Bronchus fibroblast of lung (primary cell): ENCODE measurements around the gene OR51Q1. TPM values are rescaled to one million over a fixed set of nuclear protein-coding genes. Genes with fewer than 3 reads are reported as not detected.

Experiments
- total RNA-seq: library from RNA; depleted of rRNA; stranded (reverse); fragments of >200 nt; gene quantifications from 2 replicates; pipeline ENCODE4 v1.2.3, GENCODE V29; 2015

The OR51Q1 gene, protein sequence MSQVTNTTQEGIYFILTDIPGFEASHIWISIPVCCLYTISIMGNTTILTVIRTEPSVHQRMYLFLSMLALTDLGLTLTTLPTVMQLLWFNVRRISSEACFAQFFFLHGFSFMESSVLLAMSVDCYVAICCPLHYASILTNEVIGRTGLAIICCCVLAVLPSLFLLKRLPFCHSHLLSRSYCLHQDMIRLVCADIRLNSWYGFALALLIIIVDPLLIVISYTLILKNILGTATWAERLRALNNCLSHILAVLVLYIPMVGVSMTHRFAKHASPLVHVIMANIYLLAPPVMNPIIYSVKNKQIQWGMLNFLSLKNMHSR
- not detected in 2 replicates for total RNA-seq

DNA sequence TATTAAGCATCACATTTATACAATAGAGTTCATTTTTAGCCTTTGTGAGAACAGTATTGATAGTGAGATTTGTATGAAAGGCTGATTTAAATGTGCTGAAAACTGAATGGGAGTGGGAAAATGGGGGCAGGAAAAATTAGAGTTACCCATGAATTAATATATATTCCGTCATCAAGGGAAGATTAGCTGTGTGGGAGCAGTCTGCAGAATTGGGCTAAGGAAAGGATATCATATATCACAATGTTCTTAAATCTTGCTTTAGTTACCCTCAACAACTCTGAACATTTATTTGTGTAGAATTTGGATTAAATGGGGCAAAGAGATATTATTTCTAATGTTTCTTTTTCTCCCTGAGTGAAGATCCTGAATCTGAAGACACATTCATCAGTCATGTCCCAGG is at the start of gene OR51Q1:
Gene OR51Q1, plus strand, starts transcription at position 301 of the 400 bp plus-strand sequence. Its CDS starts 90 bp downstream, at position 391.

GRCh38 chr11:5383576-5383975 is 38.3 kb upstream of the OR51Q1 start, which contains the start of gene OR51M1:
OR51M1 (plus strand) TSS chr11:5383812; CDS start chr11:5389399, 5,587 bp downstream.

GRCh38 chr11:5441414-5441813 is 19.5 kb downstream of the OR51Q1 start, which contains the start of gene OR51I1:
OR51I1 (minus strand) TSS chr11:5441514; CDS start chr11:5441514, 0 bp downstream.

DNA sequence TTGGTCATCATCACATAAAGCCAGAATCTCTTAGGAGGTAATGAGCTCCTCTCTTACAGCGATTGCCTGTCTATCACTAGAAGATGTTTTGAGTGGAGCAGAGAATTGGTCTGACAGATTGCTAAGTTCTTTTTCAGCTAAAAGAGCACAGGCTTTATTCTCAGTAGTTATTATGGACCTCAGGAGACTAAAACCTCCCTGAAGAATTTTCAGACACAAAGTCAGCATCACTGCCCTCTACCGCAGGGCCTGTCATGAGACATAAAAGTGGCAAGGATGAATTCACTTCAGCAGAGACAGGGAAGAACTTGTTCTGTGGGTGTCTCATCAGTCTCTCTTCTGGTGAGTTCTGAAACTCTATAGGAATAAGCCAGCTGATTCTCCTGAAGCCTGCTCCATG is 27.1 kb downstream of the OR51Q1 start, which contains the start of gene OR51I2:
Gene OR51I2, plus strand, starts transcription at position 301 of the 400 bp plus-strand sequence. CDS start 4,166 bp downstream, outside the sequence.

Other genes with a start within 250 kb of the OR51Q1 start
- not detected in 2 replicates for gene OR51V1, start 221.4 kb upstream of the OR51Q1 start, total RNA-seq
- gene HBB, start 195.0 kb upstream of the OR51Q1 start, total RNA-seq = not detected in 2 replicates
- gene HBD, start 187.6 kb upstream of the OR51Q1 start, total RNA-seq = not detected in 2 replicates
- gene HBG1, start 172.3 kb upstream of the OR51Q1 start, total RNA-seq = not detected in 2 replicates
- not detected in 2 replicates for gene HBG2, start 167.3 kb upstream of the OR51Q1 start, total RNA-seq
- 0.89 TPM in 1 of 2 replicates, not detected in the other for gene HBE1, start 152.2 kb upstream of the OR51Q1 start, total RNA-seq
- not detected in 2 replicates for gene OR51B4, start 120.2 kb upstream of the OR51Q1 start, total RNA-seq
- gene OR51B2, start 97.8 kb upstream of the OR51Q1 start, total RNA-seq = not detected in 2 replicates
- gene OR51B5, start 78.6 kb upstream of the OR51Q1 start, total RNA-seq = not detected in 2 replicates
- gene OR51B6, start 70.6 kb upstream of the OR51Q1 start, total RNA-seq = not detected in 2 replicates
- gene OR51M1, start 38.3 kb upstream of the OR51Q1 start, total RNA-seq = not detected in 2 replicates
- not detected in 2 replicates for gene OR51I1, start 19.4 kb downstream of the OR51Q1 start, total RNA-seq
- gene OR51I2, start 27.2 kb downstream of the OR51Q1 start, total RNA-seq = not detected in 2 replicates
- not detected in 2 replicates for gene OR52D1, start 66.6 kb downstream of the OR51Q1 start, total RNA-seq
- gene UBQLN3, start 87.8 kb downstream of the OR51Q1 start, total RNA-seq = not detected in 2 replicates
- under 0.01 and 0.17 TPM in 2 replicates for gene UBQLNL, start 94.6 kb downstream of the OR51Q1 start, total RNA-seq
- gene OR52H1, start 126.4 kb downstream of the OR51Q1 start, total RNA-seq = not detected in 2 replicates
- gene OR52B6, start 158.8 kb downstream of the OR51Q1 start, total RNA-seq = not detected in 2 replicates
- 3.7 TPM in 2 replicates for gene TRIM6, start 174.5 kb downstream of the OR51Q1 start, total RNA-seq
- gene TRIM34, start 202.9 kb downstream of the OR51Q1 start, total RNA-seq = 2.4 TPM in 2 replicates